GM10847 (cell line): Measurements from ENCODE around the gene PCDHGA12.

Experiments used
- POLR2A ChIP-seq: IDR thresholded peaks from 2 replicates; pipeline ENCODE4 v1.6.1; 2011; ENCODE audit not compliant: insufficient read length; ENCODE audit errors: extremely low read depth

The PCDHGA12 gene

DNA sequence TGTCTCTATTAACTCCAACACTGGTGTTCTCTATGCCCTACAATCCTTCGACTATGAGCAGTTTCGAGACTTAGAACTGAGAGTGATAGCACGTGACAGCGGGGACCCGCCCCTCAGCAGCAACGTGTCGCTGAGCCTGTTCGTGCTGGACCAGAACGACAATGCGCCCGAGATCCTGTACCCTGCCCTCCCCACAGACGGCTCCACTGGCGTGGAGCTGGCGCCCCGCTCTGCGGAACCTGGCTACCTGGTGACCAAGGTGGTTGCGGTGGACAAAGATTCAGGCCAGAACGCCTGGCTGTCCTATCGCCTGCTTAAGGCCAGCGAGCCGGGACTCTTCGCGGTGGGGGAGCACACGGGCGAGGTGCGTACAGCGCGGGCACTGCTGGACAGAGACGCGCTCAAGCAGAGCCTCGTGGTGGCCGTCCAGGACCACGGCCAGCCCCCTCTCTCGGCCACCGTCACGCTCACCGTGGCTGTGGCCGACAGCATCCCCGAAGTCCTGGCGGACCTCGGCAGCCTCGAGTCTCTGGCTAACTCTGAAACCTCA lies 7.5 kb upstream of the PCDHGA12 start:
- TF ChIP-seq POLR2A, result no peak

DNA sequence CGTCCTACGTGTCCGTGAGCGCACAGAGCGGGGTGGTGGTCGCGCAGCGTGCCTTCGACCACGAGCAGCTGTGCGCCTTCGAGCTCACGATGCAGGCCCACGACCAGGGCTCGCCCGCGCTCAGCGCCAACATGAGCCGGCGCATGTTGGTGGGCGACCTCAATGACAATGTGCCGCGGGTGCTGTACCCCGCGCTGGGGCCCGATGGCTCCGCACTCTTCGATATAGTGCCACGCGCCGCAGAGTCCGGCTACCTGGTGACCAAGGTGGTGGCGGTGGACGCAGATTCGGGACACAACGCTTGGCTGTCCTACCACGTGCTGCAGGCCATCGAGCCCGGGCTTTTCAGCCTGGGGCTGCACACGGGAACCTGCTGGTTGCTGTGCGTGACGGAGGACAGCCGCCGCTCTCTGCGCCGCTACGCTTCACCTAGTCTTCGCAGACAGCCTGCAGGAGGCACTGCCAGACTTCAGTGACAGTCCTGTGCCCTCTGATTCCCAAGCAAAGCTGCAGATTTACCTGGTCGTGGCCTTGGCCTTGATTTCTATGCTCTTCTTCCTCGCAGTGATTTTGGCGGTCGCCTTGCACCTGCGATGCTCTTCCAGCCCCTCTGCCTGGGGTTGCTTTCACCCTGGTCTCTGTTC lies 2.4 kb upstream of the PCDHGA12 start:
- no peak for TF ChIP-seq POLR2A

DNA sequence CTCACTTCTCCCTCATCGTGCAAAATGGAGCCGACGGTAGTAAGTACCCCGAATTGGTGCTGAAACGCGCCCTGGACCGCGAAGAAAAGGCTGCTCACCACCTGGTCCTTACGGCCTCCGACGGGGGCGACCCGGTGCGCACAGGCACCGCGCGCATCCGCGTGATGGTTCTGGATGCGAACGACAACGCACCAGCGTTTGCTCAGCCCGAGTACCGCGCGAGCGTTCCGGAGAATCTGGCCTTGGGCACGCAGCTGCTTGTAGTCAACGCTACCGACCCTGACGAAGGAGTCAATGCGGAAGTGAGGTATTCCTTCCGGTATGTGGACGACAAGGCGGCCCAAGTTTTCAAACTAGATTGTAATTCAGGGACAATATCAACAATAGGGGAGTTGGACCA lies 979 bp downstream of the PCDHGA12 start:
- TF ChIP-seq POLR2A, result peak; percentile 14

DNA sequence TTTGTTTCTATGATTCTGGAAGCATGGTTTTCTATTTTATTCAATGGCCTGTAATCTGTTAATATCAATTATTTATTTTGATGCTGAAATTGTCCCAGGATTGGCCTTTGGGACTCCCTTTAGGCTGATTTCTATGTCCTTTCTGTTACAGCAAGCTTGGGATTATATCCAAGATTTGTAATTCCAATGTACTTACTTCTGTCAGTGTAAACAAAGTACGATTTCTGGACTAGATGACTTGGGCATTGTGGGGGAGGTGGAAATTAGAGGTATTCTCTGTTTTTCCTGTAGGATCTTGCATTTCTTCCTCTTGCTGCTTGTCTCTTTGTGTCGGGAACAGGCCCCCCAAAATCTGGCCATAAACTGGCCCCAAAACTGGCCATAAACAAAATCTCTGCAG lies 3.7 kb downstream of the PCDHGA12 start:
- no peak for TF ChIP-seq POLR2A

DNA sequence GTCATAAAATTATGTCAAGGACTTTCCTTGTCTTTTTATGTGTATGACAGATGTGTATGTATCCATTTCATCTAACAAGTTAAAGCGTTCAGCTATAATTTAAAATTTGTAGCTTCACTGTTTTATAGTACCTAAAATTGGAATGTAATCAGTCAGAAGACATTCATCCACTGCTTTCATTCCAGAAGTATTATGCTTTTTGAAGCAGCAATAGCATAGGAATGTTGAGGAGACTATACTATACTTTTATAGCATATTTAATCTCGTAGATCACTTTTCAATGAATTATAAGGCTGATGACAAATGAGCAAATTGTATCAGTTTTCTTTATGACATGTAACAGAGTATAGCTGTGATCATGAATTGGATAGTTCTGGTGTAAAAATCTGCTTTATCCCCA lies 6.9 kb downstream of the PCDHGA12 start:
- TF ChIP-seq POLR2A, result no peak

DNA sequence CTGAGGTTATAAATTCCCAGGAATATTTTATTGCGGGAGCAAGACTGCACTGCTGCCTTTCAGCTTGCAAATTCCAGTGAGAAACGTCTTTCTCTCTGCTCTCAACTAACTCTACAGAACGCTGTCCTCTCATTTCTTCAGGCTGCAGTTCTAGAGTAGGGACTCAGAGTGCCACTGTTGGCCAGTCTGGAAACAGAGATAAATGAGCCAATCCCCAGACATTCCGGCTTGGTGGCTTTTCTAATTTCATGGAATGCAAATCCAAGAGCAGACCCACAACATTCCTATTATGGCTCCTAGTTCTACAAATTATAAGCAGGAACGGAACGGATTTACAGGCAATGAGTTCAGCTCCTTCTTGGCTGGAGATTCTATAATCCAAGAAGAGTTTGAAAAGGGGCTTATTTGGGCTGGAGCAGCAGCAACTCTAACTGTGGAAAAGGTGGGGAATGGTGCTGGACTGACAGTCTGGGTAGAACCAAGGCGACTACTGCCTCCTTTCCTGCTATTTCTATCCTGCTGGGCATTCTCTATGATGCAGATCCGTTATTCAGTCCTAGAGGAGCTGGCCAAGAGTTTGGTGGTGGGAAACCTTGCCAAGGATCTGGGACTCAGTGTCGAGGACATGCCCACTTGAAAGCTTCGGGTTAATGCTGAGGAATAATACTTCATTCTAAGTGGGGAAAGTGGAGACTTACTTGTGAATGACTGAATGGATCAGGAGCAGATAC lies 9.3 kb downstream of the PCDHGA12 start:
- TF ChIP-seq POLR2A, result no peak

DNA sequence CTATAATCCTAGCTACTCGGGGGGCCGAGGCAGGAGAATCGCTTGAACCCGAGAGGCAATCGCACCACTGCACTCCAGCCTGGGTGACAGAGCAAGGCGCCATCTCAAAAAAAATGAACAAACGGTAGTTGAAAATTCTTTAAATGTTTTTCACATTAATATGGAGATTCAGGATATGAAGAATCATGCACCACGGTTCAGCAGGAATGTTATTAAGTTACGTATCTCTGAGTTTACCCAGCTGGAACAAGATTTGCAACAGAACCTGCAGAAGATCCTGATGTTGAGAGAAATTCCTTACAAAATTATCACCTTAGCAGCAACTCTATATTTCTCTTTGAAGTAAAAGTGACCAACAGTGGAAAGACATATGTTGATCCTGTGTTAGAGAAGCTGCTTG lies 10.0 kb downstream of the PCDHGA12 start:
- no peak for TF ChIP-seq POLR2A

DNA sequence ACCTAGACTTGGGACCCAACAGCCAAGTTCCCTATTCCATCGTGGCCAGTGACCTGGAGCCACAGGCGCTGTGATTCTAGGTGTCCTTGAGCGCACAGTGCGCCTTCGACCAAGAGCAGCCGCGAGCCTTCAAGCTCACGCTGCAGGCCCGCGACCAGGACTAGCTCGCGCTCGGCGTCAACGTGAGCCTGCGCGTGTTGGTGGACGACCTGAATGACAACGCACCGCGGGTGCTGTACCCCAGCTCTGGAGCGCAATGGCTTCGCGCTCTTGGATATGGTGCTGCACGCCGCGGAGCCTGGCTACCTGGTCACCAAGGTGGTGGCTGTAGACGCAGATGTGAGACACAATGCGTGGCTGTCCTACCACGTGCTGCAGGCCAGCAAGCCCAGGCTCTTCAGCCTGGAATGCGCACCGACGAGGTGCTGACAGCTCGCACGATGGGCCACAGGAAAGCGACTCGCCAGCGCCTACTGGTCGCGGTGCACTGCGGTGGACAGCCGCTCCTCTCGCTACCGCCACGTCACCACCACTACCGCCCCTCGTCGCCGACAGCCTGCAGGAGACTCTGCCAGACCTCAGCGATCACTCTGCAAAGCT lies 11.4 kb downstream of the PCDHGA12 start:
- TF ChIP-seq POLR2A, result no peak

DNA sequence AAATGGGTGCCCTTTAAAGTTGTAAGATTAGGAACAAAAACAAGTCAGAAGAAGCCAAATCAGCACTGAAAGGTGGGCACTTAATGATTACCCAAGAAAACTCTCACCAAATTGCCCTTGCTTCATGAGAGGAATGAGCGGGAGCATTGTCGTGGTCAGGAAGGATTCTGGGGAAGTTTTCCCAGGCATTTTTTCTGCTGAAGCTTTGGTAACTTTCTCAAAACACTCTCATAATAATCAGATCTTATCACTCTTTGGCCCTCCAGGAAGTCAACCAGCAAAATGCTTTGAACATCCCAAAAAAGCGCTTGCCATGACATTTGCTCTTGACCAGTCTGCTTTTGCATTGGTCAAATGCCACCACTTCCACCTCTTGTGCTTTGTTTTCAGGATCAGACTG lies 35.0 kb downstream of the PCDHGA12 start:
- TF ChIP-seq POLR2A, result no peak

DNA sequence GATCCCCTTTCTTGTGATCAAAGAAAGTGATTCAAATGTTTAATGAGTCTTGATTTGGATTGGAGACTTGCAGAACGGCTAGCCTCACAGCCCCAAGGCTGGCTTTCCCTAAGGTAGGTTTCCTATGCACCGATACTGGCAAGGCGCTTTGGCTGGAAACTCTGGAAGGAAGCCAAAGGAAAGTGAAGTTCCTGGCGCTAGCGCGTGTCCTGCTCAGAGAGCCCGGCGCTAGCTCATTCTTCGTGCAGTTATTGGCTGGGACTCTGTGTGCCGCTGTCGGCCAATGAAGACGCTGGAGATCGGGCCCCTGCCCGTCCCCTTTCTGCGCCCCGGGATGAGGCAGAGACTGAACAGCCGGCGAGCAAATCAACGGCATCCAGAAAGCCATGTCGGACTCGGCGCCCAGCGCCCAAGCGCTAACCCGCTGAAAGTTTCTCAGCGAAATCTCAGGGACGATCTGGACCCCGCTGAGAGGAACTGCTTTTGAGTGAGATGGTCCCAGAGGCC lies 45.4 kb downstream of the PCDHGA12 start, which contains the start of gene PCDHGC3:
Gene PCDHGC3 (plus strand): TSS at position 342 of the 507 bp plus-strand sequence. CDS start 151 bp downstream, at position 493.
- TF ChIP-seq POLR2A, result peak; percentile 24

DNA sequence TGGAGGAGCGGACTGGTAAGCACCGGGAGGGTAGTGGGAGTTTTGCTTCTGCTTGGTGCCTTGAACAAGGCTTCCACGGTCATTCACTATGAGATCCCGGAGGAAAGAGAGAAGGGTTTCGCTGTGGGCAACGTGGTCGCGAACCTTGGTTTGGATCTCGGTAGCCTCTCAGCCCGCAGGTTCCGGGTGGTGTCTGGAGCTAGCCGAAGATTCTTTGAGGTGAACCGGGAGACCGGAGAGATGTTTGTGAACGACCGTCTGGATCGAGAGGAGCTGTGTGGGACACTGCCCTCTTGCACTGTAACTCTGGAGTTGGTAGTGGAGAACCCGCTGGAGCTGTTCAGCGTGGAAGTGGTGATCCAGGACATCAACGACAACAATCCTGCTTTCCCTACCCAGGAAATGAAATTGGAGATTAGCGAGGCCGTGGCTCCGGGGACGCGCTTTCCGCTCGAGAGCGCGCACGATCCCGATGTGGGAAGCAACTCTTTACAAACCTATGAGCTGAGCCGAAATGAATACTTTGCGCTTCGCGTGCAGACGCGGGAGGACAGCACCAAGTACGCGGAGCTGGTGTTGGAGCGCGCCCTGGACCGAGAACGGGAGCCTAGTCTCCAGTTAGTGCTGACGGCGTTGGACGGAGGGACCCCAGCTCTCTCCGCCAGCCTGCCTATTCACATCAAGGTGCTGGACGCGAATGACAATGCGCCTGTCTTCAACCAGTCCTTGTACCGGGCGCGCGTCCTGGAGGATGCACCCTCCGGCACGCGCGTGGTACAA lies 46.0 kb downstream of the PCDHGA12 start:
- TF ChIP-seq POLR2A, result no peak

DNA sequence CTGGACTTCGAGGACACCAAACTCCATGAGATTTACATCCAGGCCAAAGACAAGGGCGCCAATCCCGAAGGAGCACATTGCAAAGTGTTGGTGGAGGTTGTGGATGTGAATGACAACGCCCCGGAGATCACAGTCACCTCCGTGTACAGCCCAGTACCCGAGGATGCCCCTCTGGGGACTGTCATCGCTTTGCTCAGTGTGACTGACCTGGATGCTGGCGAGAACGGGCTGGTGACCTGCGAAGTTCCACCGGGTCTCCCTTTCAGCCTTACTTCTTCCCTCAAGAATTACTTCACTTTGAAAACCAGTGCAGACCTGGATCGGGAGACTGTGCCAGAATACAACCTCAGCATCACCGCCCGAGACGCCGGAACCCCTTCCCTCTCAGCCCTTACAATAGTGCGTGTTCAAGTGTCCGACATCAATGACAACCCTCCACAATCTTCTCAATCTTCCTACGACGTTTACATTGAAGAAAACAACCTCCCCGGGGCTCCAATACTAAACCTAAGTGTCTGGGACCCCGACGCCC lies 46.8 kb downstream of the PCDHGA12 start:
- TF ChIP-seq POLR2A, result no peak

DNA sequence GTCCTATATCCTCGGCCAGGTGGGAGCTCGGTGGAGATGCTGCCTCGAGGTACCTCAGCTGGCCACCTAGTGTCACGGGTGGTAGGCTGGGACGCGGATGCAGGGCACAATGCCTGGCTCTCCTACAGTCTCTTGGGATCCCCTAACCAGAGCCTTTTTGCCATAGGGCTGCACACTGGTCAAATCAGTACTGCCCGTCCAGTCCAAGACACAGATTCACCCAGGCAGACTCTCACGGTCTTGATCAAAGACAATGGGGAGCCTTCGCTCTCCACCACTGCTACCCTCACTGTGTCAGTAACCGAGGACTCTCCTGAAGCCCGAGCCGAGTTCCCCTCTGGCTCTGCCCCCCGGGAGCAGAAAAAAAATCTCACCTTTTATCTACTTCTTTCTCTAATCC lies 47.5 kb downstream of the PCDHGA12 start:
- no peak for TF ChIP-seq POLR2A

DNA sequence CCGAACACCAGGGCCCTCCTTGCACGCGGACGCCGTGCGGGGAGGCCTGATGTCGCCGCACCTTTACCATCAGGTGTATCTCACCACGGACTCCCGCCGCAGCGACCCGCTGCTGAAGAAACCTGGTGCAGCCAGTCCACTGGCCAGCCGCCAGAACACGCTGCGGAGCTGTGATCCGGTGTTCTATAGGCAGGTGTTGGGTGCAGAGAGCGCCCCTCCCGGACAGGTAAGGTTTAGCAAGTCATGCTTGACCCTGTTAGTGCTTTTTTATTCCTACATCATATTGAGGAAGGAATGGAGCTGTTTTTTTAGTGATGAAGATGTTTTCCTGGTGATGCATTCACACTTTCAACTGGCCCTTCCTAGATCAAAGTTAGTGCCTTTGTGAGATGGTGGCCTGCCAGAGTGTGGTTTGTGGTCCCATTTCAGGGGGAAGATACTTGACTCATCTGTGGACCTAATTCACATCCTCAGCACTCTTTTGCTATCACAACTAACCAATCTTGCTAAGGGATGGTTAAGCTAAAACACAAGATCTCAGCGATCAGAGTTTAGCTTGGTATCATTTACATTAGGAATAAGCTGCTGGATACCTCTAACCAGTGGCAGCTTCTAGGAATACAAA lies 48.1 kb downstream of the PCDHGA12 start:
- TF ChIP-seq POLR2A, result no peak

DNA sequence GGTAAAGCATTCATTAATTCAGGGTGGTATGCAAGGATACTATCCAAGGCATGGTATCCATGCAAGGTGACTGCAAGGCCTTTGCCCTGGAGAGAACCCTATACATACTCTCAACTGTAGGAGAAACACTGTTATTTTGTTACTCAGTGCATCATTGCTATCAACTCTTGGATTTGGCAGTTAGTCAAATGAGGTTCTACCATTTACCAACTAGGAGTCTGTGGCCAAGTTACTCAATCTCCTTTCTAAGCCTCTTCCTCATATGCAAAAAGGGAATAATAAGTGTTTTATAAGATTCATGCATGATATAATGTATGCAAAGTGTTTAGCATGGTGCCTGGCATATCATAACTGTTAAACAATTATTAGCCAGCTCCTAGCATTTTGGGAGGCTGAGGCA lies 49.5 kb downstream of the PCDHGA12 start:
- no peak for TF ChIP-seq POLR2A
